Activated naive CD8-positive, alpha-beta T cell treated with anti-CD3 and anti-CD28 coated beads, Interleukin-2, amount 50 U/mL, for 16 hours (primary cell): Measurements from ENCODE around the gene HEG1.

Experiments used
- DNase-seq: peaks from one replicate; pipeline ENCODE4 v3.0.0-alpha.2; 2020; ENCODE audit warnings: low read depth, low spot score

HEG1 gene

GRCh38 chr3:125072301-125072700, 16.5 kb upstream of the HEG1 start:
- no peak for DNase-seq

- DNase-seq = no peak
Measured at GRCh38 chr3:125069968-125070745, 14.4 kb upstream of the HEG1 start.

- DNase-seq = no peak
Measured at GRCh38 chr3:125069452-125069851, 13.7 kb upstream of the HEG1 start.

- DNase-seq = no peak
Measured at GRCh38 chr3:125068265-125068664, 12.5 kb upstream of the HEG1 start.

- DNase-seq = no peak
Measured at GRCh38 chr3:125067225-125067624, 11.4 kb upstream of the HEG1 start.

- no peak for DNase-seq
Measured at GRCh38 chr3:125062904-125063618, 7.3 kb upstream of the HEG1 start.

- DNase-seq = no peak
Measured at GRCh38 chr3:125061646-125062045, 5.8 kb upstream of the HEG1 start.

GRCh38 chr3:125061170-125061569, 5.4 kb upstream of the HEG1 start:
- no peak for DNase-seq

GRCh38 chr3:125059488-125060245, 3.9 kb upstream of the HEG1 start:
- DNase-seq = no peak

GRCh38 chr3:125058959-125059358, 3.2 kb upstream of the HEG1 start:
- no peak for DNase-seq

- DNase-seq = no peak
Measured at GRCh38 chr3:125058529-125058928, 2.7 kb upstream of the HEG1 start.

- no peak for DNase-seq
Measured at GRCh38 chr3:125057186-125057850, 1.5 kb upstream of the HEG1 start.

GRCh38 chr3:125055331-125055912, 375 bp downstream of the HEG1 start:
- DNase-seq = no peak

- DNase-seq = no peak
Measured at GRCh38 chr3:125054449-125055329, 1.1 kb downstream of the HEG1 start.

GRCh38 chr3:125054062-125054448, 1.7 kb downstream of the HEG1 start:
- DNase-seq = no peak

GRCh38 chr3:125053304-125053699, 2.5 kb downstream of the HEG1 start:
- DNase-seq = no peak

GRCh38 chr3:125052624-125053303, 3.0 kb downstream of the HEG1 start:
- DNase-seq = no peak

- peak; percentile 14 for DNase-seq
Measured at GRCh38 chr3:125051715-125052581, 3.8 kb downstream of the HEG1 start.

GRCh38 chr3:125051205-125051604, 4.6 kb downstream of the HEG1 start:
- no peak for DNase-seq
